H9 (cell line): ENCODE measurements around the gene SSX2IP. TPM values are rescaled to one million over a fixed set of nuclear protein-coding genes. Genes with fewer than 3 reads are reported as not detected.

Experiments
- DNase-seq: peaks from one replicate; pipeline ENCODE4 v3.0.0-alpha.2; 2017
- H2AFZ ChIP-seq: one replicate; pipeline ENCODE4 v1.6.1; 2013; ENCODE audit warnings: mild to moderate bottlenecking, low read length, control low read depth, moderate library complexity
- H2AK5ac ChIP-seq: 2 replicates; pipeline ENCODE4 v1.6.1; 2013; ENCODE audit warnings: low read length, control low read depth, mixed read lengths; ENCODE audit not compliant: insufficient read length
- H2BK120ac ChIP-seq: one replicate; pipeline ENCODE4 v1.6.1; 2013; ENCODE audit warnings: low read depth, mild to moderate bottlenecking, low read length, control low read depth, inconsistent platforms; ENCODE audit not compliant: poor library complexity, severe bottlenecking
- H2BK12ac ChIP-seq: 2 replicates; pipeline ENCODE4 v1.6.1; 2013; ENCODE audit warnings: low read length, control low read depth, mixed read lengths, low read depth; ENCODE audit not compliant: insufficient read length
- H2BK15ac ChIP-seq: 2 replicates; pipeline ENCODE4 v1.6.1; 2013; ENCODE audit warnings: low read depth, low read length, control low read depth
- H2BK20ac ChIP-seq: one replicate; pipeline ENCODE4 v1.6.1; 2013; ENCODE audit warnings: low read depth, mild to moderate bottlenecking, low read length, control low read depth, inconsistent platforms; ENCODE audit not compliant: poor library complexity, severe bottlenecking
- H2BK5ac ChIP-seq: 2 replicates; pipeline ENCODE4 v1.6.1; 2013; ENCODE audit warnings: low read length, control low read depth, mixed read lengths; ENCODE audit not compliant: insufficient read length
- H3K14ac ChIP-seq: 2 replicates; pipeline ENCODE4 v1.6.1; 2013; ENCODE audit warnings: low read length, control low read depth; ENCODE audit not compliant: insufficient read depth
- H3K18ac ChIP-seq: 2 replicates; pipeline ENCODE4 v1.6.1; 2013; ENCODE audit warnings: low read depth, mild to moderate bottlenecking, mixed read lengths, low read length, control low read depth; ENCODE audit not compliant: insufficient read length
- H3K23ac ChIP-seq: 2 replicates; pipeline ENCODE4 v1.6.1; 2013; ENCODE audit warnings: low read length, control low read depth, mixed read lengths, low read depth; ENCODE audit not compliant: insufficient read length
- H3K23me2 ChIP-seq: 2 replicates; pipeline ENCODE4 v1.6.1; 2013; ENCODE audit warnings: low read depth, mild to moderate bottlenecking, mixed read lengths, low read length, control low read depth; ENCODE audit not compliant: insufficient read length, poor library complexity, severe bottlenecking
- H3K27ac ChIP-seq: 2 replicates; pipeline ENCODE4 v1.5.1; 2013; ENCODE audit warnings: low read length, control low read depth, mixed read lengths, low read depth; ENCODE audit not compliant: insufficient read length
- H3K27me3 ChIP-seq: 2 replicates; pipeline ENCODE4 v1.6.1; 2013; ENCODE audit warnings: low read length, control low read depth, inconsistent platforms; ENCODE audit not compliant: insufficient read depth
- H3K4ac ChIP-seq: 2 replicates; pipeline ENCODE4 v1.6.1; 2013; ENCODE audit warnings: low read depth, mild to moderate bottlenecking, control low read depth, inconsistent platforms, low read length, moderate library complexity
- H3K4me1 ChIP-seq: 2 replicates; pipeline ENCODE4 v1.6.1; 2013; ENCODE audit warnings: low read length, control low read depth, inconsistent platforms; ENCODE audit not compliant: insufficient read depth
- H3K4me2 ChIP-seq: 2 replicates; pipeline ENCODE4 v1.6.1; 2013; ENCODE audit warnings: low read length, control low read depth, mixed read lengths; ENCODE audit not compliant: insufficient read length, insufficient read depth
- H3K56ac ChIP-seq: 2 replicates; pipeline ENCODE4 v1.6.1; 2013; ENCODE audit warnings: low read depth, mild to moderate bottlenecking, mixed read lengths, low read length, control low read depth; ENCODE audit not compliant: insufficient read length
- H3K79me1 ChIP-seq: 2 replicates; pipeline ENCODE4 v1.6.1; 2013; ENCODE audit warnings: low read depth, mild to moderate bottlenecking, moderate library complexity, low read length, control low read depth, inconsistent platforms; ENCODE audit not compliant: insufficient read depth, poor library complexity, severe bottlenecking
- H3K79me2 ChIP-seq: 2 replicates; pipeline ENCODE4 v1.6.1; 2013; ENCODE audit warnings: low read length, control low read depth, inconsistent platforms; ENCODE audit not compliant: insufficient read depth
- H3K9ac ChIP-seq: 2 replicates; pipeline ENCODE4 v1.6.1; 2013; ENCODE audit warnings: low read length, control low read depth, mixed read lengths; ENCODE audit not compliant: insufficient read length; ENCODE audit errors: extremely low read depth
- H3K9me3 ChIP-seq: one replicate; pipeline ENCODE4 v1.6.1; 2013; ENCODE audit warnings: low read depth, low read length, inconsistent platforms; ENCODE audit not compliant: control insufficient read depth
- H3T11ph ChIP-seq: one replicate; pipeline ENCODE4 v1.6.1; 2013; ENCODE audit warnings: mild to moderate bottlenecking, low read length, control low read depth, inconsistent platforms
- H4K20me1 ChIP-seq: one replicate; pipeline ENCODE4 v1.6.1; 2013; ENCODE audit not compliant: control insufficient read depth, insufficient read length, insufficient read depth
- H4K5ac ChIP-seq: 2 replicates; pipeline ENCODE4 v1.6.1; 2013; ENCODE audit warnings: low read depth, mild to moderate bottlenecking, mixed read lengths, low read length, control low read depth; ENCODE audit not compliant: insufficient read length
- H4K8ac ChIP-seq: replicated peaks from 2 replicates; pipeline ENCODE4 v1.6.1; 2013; ENCODE audit warnings: low read length, control low read depth, mixed read lengths, low read depth; ENCODE audit not compliant: insufficient read length
- H4K91ac ChIP-seq: 2 replicates; pipeline ENCODE4 v1.6.1; 2013; ENCODE audit warnings: low read depth, mild to moderate bottlenecking, moderate library complexity, mixed read lengths, low read length, control low read depth; ENCODE audit not compliant: insufficient read length
- H3K27ac Mint-ChIP-seq, 3 experiments: 2 replicates in 2 of 3; 3 replicates in 1 of 3; pipeline ENCODE4 v1.8.0; 2020 to 2021; ENCODE audit warnings: mixed read lengths in 3 of 3, mild to moderate bottlenecking in 1 of 3, moderate library complexity in 1 of 3
- H3K27me3 Mint-ChIP-seq: 2 replicates; pipeline ENCODE4 v1.8.0; 2021; ENCODE audit warnings: low read depth, mild to moderate bottlenecking, moderate library complexity, mixed read lengths
- H3K36me3 Mint-ChIP-seq, 3 experiments: 2 replicates in 2 of 3; 3 replicates in 1 of 3; pipeline ENCODE4 v1.8.0; 2020 to 2021; ENCODE audit warnings: low read depth in 3 of 3, mixed read lengths in 3 of 3; ENCODE audit not compliant: insufficient read depth in 1 of 3
- H3K4me1 Mint-ChIP-seq, 2 experiments: 2 replicates each; pipeline ENCODE4 v1.8.0; 2020; ENCODE audit warnings: mixed read lengths in 2 of 2
- H3K4me3 Mint-ChIP-seq, 2 experiments: 2 replicates in 1 of 2; 3 replicates in 1 of 2; pipeline ENCODE4 v1.8.0; 2020 to 2021; ENCODE audit warnings: mild to moderate bottlenecking in 2 of 2, mixed read lengths in 2 of 2, moderate library complexity in 1 of 2
- H3K9me3 Mint-ChIP-seq, 2 experiments: 2 replicates in 1 of 2; 3 replicates in 1 of 2; pipeline ENCODE4 v1.8.0; 2020; ENCODE audit warnings: mild to moderate bottlenecking in 2 of 2, mixed read lengths in 2 of 2, moderate library complexity in 1 of 2
- WGBS: extraction: QIAGEN DNeasy Blood & Tissue Kit; methylation state at CpG from one replicate; pipeline ENCODE4 v1.1.7; 2013; ENCODE audit warnings: missing lambda C conversion rate, low lambda C conversion rate, mixed read lengths; ENCODE audit not compliant: insufficient read length; ENCODE audit errors: extremely low coverage; 5-methylcytosine and 5-hydroxymethylcytosine counted together
- total RNA-seq: library from RNA; stranded (reverse); gene quantifications from 2 replicates; pipeline ENCODE4 v1.2.1, GENCODE V29; 2021
- TF ChIP-seq, protein P1 (sequence below): fragments of 200-600 bp; sonication (generic); conservative IDR thresholded peaks from 3 replicates; pipeline ENCODE4 v1.8.0; 2021; ENCODE audit warnings: antibody characterized with exemption, mild to moderate bottlenecking

Gene SSX2IP
- total RNA-seq, 1 experiment from 2014 or later: 19.6 TPM

DNA sequence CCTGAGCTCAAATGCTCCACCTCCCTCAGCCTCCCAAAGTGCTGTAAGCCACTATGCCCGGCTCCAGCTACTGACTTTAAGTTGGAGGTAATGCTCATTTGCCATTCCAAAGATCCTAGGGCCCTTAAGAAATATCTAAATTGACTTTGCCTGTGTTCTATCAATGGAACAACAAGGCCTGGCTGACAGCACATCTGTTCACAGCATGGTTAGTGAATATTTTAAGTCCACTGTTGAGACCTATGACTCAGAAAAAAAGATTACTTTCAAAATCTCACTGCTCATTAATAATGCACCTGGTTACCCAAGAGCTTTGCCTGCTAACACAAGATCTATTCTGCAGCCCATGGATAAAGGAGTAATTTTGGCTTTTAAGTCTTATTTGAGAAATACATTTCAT lies 3.5 kb upstream of the SSX2IP start:
- Histone ChIP-seq H3K27me3 (no peaks in the 10 kb centered on the region), H3K18ac (no peak overlapping the region), H2BK20ac (no peak overlapping the region), H3K79me1 (no peaks in the 10 kb centered on the region), H3K56ac (no peak overlapping the region), H3T11ph (no peak overlapping the region), H2BK15ac (no peak overlapping the region), H4K91ac (no peak overlapping the region), H4K8ac (no peak overlapping the region), H4K20me1 (no peaks in the 10 kb centered on the region), H3K4me1 (peaks cover 16% of the 10 kb centered on the region; the same call in 1 of the 2 replicates), H2BK12ac (no peak overlapping the region), H3K23ac (no peak overlapping the region), H2AK5ac (no peak overlapping the region), H3K9me3 (no peaks in the 10 kb centered on the region), H3K14ac (no peak overlapping the region), H3K27ac (no peak overlapping the region), H3K79me2 (peaks cover 5% of the 10 kb centered on the region; the same call in 1 of the 2 replicates), H3K4me2 (no peak overlapping the region), H2AFZ (no peak overlapping the region), H2BK5ac (no peak overlapping the region), H3K23me2 (peaks cover 7% of the 10 kb centered on the region), H3K9ac (no peak overlapping the region), H4K5ac (no peak overlapping the region), H2BK120ac (no peak overlapping the region), H3K4ac (no peak overlapping the region)
- Mint-ChIP-seq H3K4me1 (peaks cover 32 to 34% of the 10 kb centered on the region in 2 experiments), H3K9me3 (peaks cover 0 to 4% of the 10 kb centered on the region in 2 experiments; a peak in 2 of 5 replicates), H3K27me3 (no peaks in the 10 kb centered on the region), H3K36me3 (no peaks in the 10 kb centered on the region; a peak in 1 of 7 replicates), H3K4me3 (no peak overlapping the region), H3K27ac (no peak overlapping the region)
- WGBS: no CpG with 5 or more reads among the region's 1 CpG
- DNase-seq: no peak
- TF ChIP-seq, protein P1, sequence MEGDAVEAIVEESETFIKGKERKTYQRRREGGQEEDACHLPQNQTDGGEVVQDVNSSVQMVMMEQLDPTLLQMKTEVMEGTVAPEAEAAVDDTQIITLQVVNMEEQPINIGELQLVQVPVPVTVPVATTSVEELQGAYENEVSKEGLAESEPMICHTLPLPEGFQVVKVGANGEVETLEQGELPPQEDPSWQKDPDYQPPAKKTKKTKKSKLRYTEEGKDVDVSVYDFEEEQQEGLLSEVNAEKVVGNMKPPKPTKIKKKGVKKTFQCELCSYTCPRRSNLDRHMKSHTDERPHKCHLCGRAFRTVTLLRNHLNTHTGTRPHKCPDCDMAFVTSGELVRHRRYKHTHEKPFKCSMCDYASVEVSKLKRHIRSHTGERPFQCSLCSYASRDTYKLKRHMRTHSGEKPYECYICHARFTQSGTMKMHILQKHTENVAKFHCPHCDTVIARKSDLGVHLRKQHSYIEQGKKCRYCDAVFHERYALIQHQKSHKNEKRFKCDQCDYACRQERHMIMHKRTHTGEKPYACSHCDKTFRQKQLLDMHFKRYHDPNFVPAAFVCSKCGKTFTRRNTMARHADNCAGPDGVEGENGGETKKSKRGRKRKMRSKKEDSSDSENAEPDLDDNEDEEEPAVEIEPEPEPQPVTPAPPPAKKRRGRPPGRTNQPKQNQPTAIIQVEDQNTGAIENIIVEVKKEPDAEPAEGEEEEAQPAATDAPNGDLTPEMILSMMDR: no peak
